Peyer's patch (tissue), 4 donors: Measurements from ENCODE around the gene CDCA7L. TPM values are rescaled to one million over a fixed set of nuclear protein-coding genes. Genes with fewer than 3 reads are reported as not detected.

ENCODE experiments used
- DNase-seq, 3 donors: peaks; one replicate each; pipeline ENCODE4 v3.0.0-alpha.2; 2017 to 2019
- H3K27ac ChIP-seq, 4 donors: fragments of 200-600 bp; sonication (generic); one replicate each; pipeline ENCODE4 v1.5.1; 2016 to 2019
- H3K27me3 ChIP-seq, 2 donors: fragments of 200-600 bp; sonication (generic); one replicate each; pipeline ENCODE4 v1.5.1; 2019
- H3K36me3 ChIP-seq, 3 donors: fragments of 200-600 bp; sonication (generic); one replicate each; pipeline ENCODE4 v1.5.1; 2016 to 2019
- H3K4me1 ChIP-seq, 4 donors: fragments of 200-600 bp; sonication (generic); one replicate each; pipeline ENCODE4 v1.5.1; 2016 to 2019
- H3K4me3 ChIP-seq, 4 donors: fragments of 200-600 bp; sonication (generic); 1 replicate in 3 of 4; 2 replicates in 1 of 4; pipeline ENCODE4 v1.5.1; 2016 to 2019; ENCODE audit warnings: mild to moderate bottlenecking in 1 of 4
- H3K9me3 ChIP-seq, 4 donors: fragments of 200-600 bp; sonication (generic); one replicate each; pipeline ENCODE4 v1.5.1; 2016 to 2019; ENCODE audit warnings: mild to moderate bottlenecking in 1 of 4
- POLR2A ChIP-seq, 2 donors: fragments of 450-650 bp; IDR thresholded peaks; one replicate each; pipeline ENCODE4 v1.5.1; 2017; ENCODE audit warnings: antibody characterized with exemption in 2 of 2, mild to moderate bottlenecking in 2 of 2, moderate library complexity in 2 of 2
- total RNA-seq, 4 donors: library from RNA; depleted of rRNA; stranded (reverse); fragments of >200 nt; gene quantifications; one replicate each; pipeline ENCODE4 v1.1.0, GENCODE V29; 2016
- TF ChIP-seq, protein P1 (sequence below), 6 experiments: fragments of 450-650 bp in 4 of 6; fragments of 200-600 bp in 2 of 6; sonication (generic) in 1 of 6; IDR thresholded peaks; one replicate each; pipeline ENCODE4 v1.5.1; 2017 to 2019; ENCODE audit warnings: antibody characterized with exemption in 6 of 6, mild to moderate bottlenecking in 3 of 6, moderate library complexity in 1 of 6

The CDCA7L gene
- total RNA-seq, 4 donors from 2014 or later, result 6.8 to 51.2 (median 19.8) TPM

DNA sequence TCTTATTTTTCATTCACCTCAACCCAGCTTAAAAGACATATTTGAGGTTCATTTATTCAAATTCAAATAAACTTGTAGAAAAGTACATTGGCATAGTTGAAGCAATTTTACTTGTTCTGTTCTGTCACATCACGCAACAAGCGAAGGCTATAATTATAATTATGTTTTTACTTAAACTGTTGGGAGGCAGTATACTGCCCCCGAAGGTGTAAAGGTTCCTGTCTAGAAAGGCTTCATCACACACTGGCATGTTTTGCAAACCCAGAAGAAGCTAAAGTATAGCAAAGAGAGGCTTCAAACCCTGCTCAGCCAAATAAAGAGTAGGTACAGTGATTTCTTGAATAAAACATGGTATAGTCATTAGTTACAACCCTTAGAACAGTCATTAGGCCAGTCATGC, 62.6 kb downstream of the CDCA7L start:
- DNase-seq, result no peak
- Histone ChIP-seq H3K4me3 (no peak overlapping the region), H3K27ac (no peak overlapping the region), H3K9me3 (no peaks in the 10 kb centered on the region), H3K36me3 (no peaks in the 10 kb centered on the region), H3K27me3 (no peaks in the 10 kb centered on the region), H3K4me1 (no peaks in the 10 kb centered on the region)
- TF ChIP-seq, protein P1, sequence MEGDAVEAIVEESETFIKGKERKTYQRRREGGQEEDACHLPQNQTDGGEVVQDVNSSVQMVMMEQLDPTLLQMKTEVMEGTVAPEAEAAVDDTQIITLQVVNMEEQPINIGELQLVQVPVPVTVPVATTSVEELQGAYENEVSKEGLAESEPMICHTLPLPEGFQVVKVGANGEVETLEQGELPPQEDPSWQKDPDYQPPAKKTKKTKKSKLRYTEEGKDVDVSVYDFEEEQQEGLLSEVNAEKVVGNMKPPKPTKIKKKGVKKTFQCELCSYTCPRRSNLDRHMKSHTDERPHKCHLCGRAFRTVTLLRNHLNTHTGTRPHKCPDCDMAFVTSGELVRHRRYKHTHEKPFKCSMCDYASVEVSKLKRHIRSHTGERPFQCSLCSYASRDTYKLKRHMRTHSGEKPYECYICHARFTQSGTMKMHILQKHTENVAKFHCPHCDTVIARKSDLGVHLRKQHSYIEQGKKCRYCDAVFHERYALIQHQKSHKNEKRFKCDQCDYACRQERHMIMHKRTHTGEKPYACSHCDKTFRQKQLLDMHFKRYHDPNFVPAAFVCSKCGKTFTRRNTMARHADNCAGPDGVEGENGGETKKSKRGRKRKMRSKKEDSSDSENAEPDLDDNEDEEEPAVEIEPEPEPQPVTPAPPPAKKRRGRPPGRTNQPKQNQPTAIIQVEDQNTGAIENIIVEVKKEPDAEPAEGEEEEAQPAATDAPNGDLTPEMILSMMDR (IDR thresholded peaks at IDR 0.05), result no peak
- TF ChIP-seq POLR2A (IDR thresholded peaks at IDR 0.05), result no peak

GRCh38 chr7:21869785-21870402, 75.8 kb downstream of the CDCA7L start:
- TF ChIP-seq POLR2A (IDR thresholded peaks at IDR 0.05), result no peak
- TF ChIP-seq, protein P1 (IDR thresholded peaks at IDR 0.05), result no peak
- DNase-seq, result no peak
- H3K36me3 ChIP-seq, result no peaks in the 10 kb centered on the region
- no peak overlapping the region for H3K4me3 ChIP-seq
- H3K9me3 ChIP-seq, result no peaks in the 10 kb centered on the region
- H3K27me3 ChIP-seq, result no peaks in the 10 kb centered on the region
- no peak overlapping the region for H3K27ac ChIP-seq
- peaks cover 0 to 4% (median 0%) of the 10 kb centered on the region in 4 donors for H3K4me1 ChIP-seq

- H3K9me3 ChIP-seq, result no peaks in the 10 kb centered on the region
- DNase-seq, result no peak
- H3K27ac ChIP-seq, result no peak overlapping the region
- peaks cover 0 to 4% (median 0%) of the 10 kb centered on the region in 4 donors for H3K4me1 ChIP-seq
- no peak overlapping the region for H3K4me3 ChIP-seq
- TF ChIP-seq POLR2A (IDR thresholded peaks at IDR 0.05), result no peak
- TF ChIP-seq, protein P1 (IDR thresholded peaks at IDR 0.05), result no peak
- H3K36me3 ChIP-seq, result no peaks in the 10 kb centered on the region
- H3K27me3 ChIP-seq, result no peaks in the 10 kb centered on the region
Observed at GRCh38 chr7:21868576-21868850, 77.2 kb downstream of the CDCA7L start.

DNA sequence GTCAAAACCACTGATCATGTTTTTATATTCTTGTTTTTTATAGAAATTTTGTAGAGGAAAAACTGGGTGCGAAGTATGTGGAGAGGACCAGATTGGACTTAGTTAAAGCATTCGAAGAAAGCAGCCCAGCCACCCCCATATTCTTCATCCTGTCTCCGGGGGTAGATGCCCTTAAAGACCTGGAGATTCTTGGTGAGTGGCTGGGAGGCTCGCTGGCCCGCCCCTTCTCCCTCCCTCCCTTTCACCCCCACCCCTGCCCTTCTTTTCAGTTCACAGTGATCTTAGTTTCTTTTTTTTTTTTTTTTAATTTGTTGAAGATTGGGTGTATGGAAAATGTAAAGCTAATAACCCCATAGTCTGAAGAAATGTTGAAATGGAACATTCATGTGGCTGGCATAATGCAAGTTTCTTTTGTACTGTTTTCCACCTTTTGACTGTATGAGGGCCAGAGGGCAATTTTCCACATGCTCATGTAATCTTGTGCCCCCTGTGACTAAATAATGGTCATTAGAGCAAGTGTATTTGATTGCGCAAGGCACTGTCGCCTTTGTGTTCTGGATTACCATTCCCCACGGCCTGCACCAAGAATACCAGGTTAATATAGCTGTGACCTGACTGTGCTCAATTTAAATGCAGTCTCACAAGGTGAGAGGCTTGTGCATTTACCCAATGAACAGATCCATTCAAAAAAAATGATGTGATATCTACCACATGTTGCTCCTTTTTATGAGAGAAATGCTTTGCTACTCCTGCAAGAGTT, 77.7 kb downstream of the CDCA7L start:
- Histone ChIP-seq H3K27me3 (no peaks in the 10 kb centered on the region), H3K4me1 (peaks cover 0 to 4% (median 0%) of the 10 kb centered on the region in 4 donors), H3K4me3 (no peak overlapping the region), H3K27ac (no peak overlapping the region), H3K9me3 (no peaks in the 10 kb centered on the region), H3K36me3 (no peaks in the 10 kb centered on the region)
- TF ChIP-seq, protein P1 (IDR thresholded peaks at IDR 0.05), result no peak
- DNase-seq, result no peak

- no peak for DNase-seq
- no peak overlapping the region for H3K4me3 ChIP-seq
- no peaks in the 10 kb centered on the region for H3K27me3 ChIP-seq
- no peaks in the 10 kb centered on the region for H3K9me3 ChIP-seq
- H3K36me3 ChIP-seq, result no peaks in the 10 kb centered on the region
- TF ChIP-seq, protein P1 (IDR thresholded peaks at IDR 0.05), result no peak
- TF ChIP-seq POLR2A (IDR thresholded peaks at IDR 0.05), result no peak
- peaks cover 0 to 4% (median 0%) of the 10 kb centered on the region in 4 donors for H3K4me1 ChIP-seq
- H3K27ac ChIP-seq, result no peak overlapping the region
Observed at GRCh38 chr7:21867226-21867625, 78.5 kb downstream of the CDCA7L start.
